RWPE1 (cell line): Measurements from ENCODE around the gene THUMPD1.
"Not testable (repeated sequence)": the region's sequence is repeated elsewhere in the genome, so short reads cannot be mapped to it uniquely, and the experiment has no call there.

Source experiments
- CTCF ChIA-PET: fragments of 350-600 bp; sonication (Branson Sonifier 250); formaldehyde crosslinking; extraction: SDS; loops from one replicate; lab custom pipeline; 2021; lab: Yijun Ruan, JAX
- POLR2A ChIA-PET: fragments of 400-600 bp; formaldehyde crosslinking; extraction: SDS; loops from one replicate; lab custom pipeline; 2020; ENCODE audit warnings: antibody characterized with exemption; ENCODE audit not compliant: low non-redundant PET; lab: Yijun Ruan, JAX
- DNase-seq: peaks from one replicate; pipeline ENCODE4 v3.0.0; 2012; ENCODE audit warnings: low spot score
- H3K27ac ChIP-seq: fragments of 450-650 bp; 2 replicates; pipeline ENCODE4 v1.5.1; 2017
- TF ChIP-seq, protein P1 (sequence below): fragments of 450-650 bp; conservative IDR thresholded peaks from 2 replicates; pipeline ENCODE4 v1.5.1; 2017; ENCODE audit warnings: low read depth, mild to moderate bottlenecking

THUMPD1 gene

DNA sequence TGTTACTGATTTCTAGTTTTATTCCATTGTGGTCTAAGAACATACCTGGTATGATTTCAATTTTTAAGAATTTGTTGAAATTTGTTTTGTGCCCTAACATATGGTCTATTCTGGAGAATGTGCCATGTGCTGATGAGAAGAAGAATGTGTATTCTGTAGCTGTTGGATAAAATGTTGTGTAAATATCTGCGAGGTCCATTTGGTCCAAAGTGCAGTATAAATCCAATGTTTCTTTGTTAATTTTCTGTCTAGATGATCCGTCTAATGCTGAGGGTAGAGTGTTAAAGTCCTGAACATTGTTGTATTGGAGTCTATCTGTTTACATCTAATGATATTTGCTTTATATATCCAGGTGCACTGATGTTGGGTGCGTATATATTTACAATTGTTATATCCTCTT lies 32.1 kb upstream of the THUMPD1 start:
- TF ChIP-seq, protein P1, sequence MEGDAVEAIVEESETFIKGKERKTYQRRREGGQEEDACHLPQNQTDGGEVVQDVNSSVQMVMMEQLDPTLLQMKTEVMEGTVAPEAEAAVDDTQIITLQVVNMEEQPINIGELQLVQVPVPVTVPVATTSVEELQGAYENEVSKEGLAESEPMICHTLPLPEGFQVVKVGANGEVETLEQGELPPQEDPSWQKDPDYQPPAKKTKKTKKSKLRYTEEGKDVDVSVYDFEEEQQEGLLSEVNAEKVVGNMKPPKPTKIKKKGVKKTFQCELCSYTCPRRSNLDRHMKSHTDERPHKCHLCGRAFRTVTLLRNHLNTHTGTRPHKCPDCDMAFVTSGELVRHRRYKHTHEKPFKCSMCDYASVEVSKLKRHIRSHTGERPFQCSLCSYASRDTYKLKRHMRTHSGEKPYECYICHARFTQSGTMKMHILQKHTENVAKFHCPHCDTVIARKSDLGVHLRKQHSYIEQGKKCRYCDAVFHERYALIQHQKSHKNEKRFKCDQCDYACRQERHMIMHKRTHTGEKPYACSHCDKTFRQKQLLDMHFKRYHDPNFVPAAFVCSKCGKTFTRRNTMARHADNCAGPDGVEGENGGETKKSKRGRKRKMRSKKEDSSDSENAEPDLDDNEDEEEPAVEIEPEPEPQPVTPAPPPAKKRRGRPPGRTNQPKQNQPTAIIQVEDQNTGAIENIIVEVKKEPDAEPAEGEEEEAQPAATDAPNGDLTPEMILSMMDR: no peak
- ChIA-PET CTCF (interaction anchor here (0.6 to 0.9 kb wide), 2 partner anchors 12 to 61 kb away, joined by 3 to 4 read pairs; no protein-coding TSS in a partner anchor), POLR2A (interaction anchor here (0.6 kb wide), 1 partner anchor 10 kb away, joined by 3 read pairs; no protein-coding TSS in a partner anchor)

GRCh38 chr16:20768818-20769217 lies 27.2 kb upstream of the THUMPD1 start:
- CTCF ChIA-PET: no interaction called here
- TF ChIP-seq, protein P1: no peak
- H3K27ac ChIP-seq: no peak overlapping the region
- POLR2A ChIA-PET: no interaction called here
- DNase-seq: no peak

More for the DNA sequence above, 32.1 kb upstream of the THUMPD1 start:
- no peak overlapping the region for H3K27ac ChIP-seq
- no peak for DNase-seq

DNA sequence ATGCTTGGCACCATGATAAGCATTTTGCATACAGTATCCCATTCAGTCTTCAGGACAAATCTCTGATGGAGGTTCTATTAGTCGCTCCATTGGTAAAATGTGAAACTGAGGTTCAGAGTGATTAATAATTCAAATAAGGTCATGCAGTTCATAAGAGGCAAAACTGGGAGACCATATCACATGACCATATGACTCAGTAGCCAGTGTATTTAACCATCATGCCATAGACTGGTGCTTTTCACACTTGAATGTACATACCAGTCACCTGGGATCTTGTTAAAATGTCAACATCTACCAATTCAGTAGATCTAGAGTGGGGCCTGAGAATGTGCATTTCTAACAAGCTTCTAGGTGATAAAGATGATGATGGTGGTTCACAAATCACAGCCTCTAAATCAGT lies 26.5 kb upstream of the THUMPD1 start:
- POLR2A ChIA-PET: no interaction called here
- TF ChIP-seq, protein P1: no peak
- peak; percentile 10 for DNase-seq
- no peak overlapping the region for H3K27ac ChIP-seq
- CTCF ChIA-PET: no interaction called here

- POLR2A ChIA-PET: no interaction called here
- H3K27ac ChIP-seq: no peak overlapping the region
- no peak for DNase-seq
- CTCF ChIA-PET: no interaction called here
- TF ChIP-seq, protein P1: no peak
Observed at GRCh38 chr16:20767577-20767976, 26.0 kb upstream of the THUMPD1 start.

GRCh38 chr16:20766294-20766693 lies 24.7 kb upstream of the THUMPD1 start:
- no peak overlapping the region for H3K27ac ChIP-seq
- CTCF ChIA-PET: interaction anchor here (0.5 to 0.6 kb wide), 2 partner anchors 164 to 1274 kb away, joined by 3 to 4 read pairs; no protein-coding TSS in a partner anchor
- POLR2A ChIA-PET: no interaction called here
- no peak for DNase-seq
- TF ChIP-seq, protein P1: no peak

GRCh38 chr16:20765732-20766131 lies 24.1 kb upstream of the THUMPD1 start:
- CTCF ChIA-PET: interaction anchor here (0.6 kb wide), 1 partner anchor 163 kb away, joined by 4 read pairs; no protein-coding TSS in a partner anchor
- no peak for DNase-seq
- H3K27ac ChIP-seq: no peak overlapping the region
- POLR2A ChIA-PET: no interaction called here
- TF ChIP-seq, protein P1: no peak

DNA sequence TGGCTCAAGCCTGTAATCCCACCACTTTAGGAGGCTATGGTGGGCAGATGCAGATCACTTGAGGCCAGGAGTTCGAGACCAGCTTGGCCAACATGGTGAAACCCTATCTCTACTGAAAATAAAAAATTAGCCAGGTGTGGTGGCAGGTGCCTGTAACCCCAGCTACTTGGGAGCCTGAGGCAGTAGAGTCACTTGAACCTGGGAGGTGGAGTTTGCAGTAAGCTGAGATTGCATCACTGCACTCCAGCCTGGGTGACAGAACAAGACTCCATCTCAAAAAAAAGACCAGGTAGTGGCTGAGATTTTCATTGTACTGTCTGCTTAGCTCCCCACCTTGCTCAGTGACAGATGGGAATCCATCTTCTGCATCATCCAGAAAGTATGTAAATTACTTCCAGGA lies 22.8 kb upstream of the THUMPD1 start:
- DNase-seq, CTCF ChIA-PET, H3K27ac ChIP-seq, POLR2A ChIA-PET: not testable (repeated sequence)
